Activated CD4-positive, alpha-beta T cell treated with anti-CD3 and anti-CD28 coated beads, Interleukin-2, amount 10 ng/mL, durations not matched to agents 7 days and 5 days (primary cell): ENCODE data around the gene HADHA. TPM values are rescaled to one million over a fixed set of nuclear protein-coding genes. Genes with fewer than 3 reads are reported as not detected.
"Not testable (repeated sequence)": the region's sequence is repeated elsewhere in the genome, so short reads cannot be mapped to it uniquely, and the experiment has no call there.

Source experiments
- CTCF ChIA-PET: fragments of 350-600 bp; sonication (Branson Sonifier 250); formaldehyde crosslinking; loops from one replicate; lab custom pipeline; 2021; ENCODE audit warnings: antibody characterized with exemption; lab: Charles Lee
- POLR2A ChIA-PET: fragments of 350-600 bp; sonication (Branson Sonifier 250); formaldehyde crosslinking; loops from one replicate; lab custom pipeline; 2021; ENCODE audit warnings: antibody characterized with exemption; lab: Charles Lee
- DNase-seq: peaks from one replicate; pipeline ENCODE4 v3.0.0-alpha.2; 2020
- H3K27ac Mint-ChIP-seq: one replicate; pipeline ENCODE4 v1.8.0; 2021; ENCODE audit warnings: mild to moderate bottlenecking, moderate library complexity, mixed read lengths
- H3K27me3 Mint-ChIP-seq: one replicate; pipeline ENCODE4 v1.8.0; 2021; ENCODE audit warnings: mixed read lengths
- H3K36me3 Mint-ChIP-seq: one replicate; pipeline ENCODE4 v1.8.0; 2021; ENCODE audit warnings: low read depth, mixed read lengths
- H3K4me1 Mint-ChIP-seq: one replicate; pipeline ENCODE4 v1.8.0; 2021; ENCODE audit warnings: mixed read lengths
- H3K4me3 Mint-ChIP-seq: one replicate; pipeline ENCODE4 v1.8.0; 2021; ENCODE audit warnings: mild to moderate bottlenecking, moderate library complexity, mixed read lengths
- H3K9me3 Mint-ChIP-seq: one replicate; pipeline ENCODE4 v1.8.0; 2021; ENCODE audit warnings: mixed read lengths
- total RNA-seq, 2 experiments: library from RNA; stranded (reverse); gene quantifications; one replicate each; pipeline ENCODE4 v1.2.3, GENCODE V29; 2021

The HADHA gene
- total RNA-seq, 2 experiments from 2014 or later: 117 to 124 TPM

DNA sequence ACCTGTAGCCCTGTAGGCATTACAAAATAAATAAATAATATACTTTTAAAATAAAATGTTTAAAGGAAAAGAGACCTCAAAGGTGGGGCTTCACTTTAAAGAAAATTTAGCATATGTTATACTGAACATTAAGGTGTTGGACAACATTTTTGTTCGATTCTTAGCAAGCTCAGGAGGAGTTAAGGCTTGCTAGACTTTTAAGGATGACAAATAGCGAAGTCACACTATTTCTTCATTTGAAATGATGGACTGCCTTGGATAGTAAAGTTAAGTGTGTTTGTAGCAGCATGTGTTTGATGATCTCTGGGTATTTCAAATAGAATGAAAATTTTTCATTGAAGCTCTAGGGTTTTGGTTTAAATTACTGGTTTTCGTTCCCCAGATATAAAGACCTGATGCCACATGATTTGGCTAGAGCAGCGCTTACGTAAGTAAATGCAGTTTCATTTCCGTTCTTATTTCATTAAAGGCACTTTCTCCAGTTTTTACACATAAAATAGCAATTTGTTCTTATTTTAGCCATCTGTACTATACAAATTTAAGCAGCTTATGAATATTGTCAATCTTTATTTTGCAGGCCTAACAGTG, 25.2 kb upstream of the HADHA start:
- ChIA-PET CTCF (interaction anchor here (0.6 to 1.2 kb wide), 5 partner anchors 10 to 161 kb away, joined by 3 to 4 read pairs (median 3); no protein-coding TSS in a partner anchor), POLR2A (no interaction called here)
- Mint-ChIP-seq H3K4me1 (peaks cover 5% of the 10 kb centered on the region), H3K4me3 (no peak overlapping the region), H3K27me3 (no peaks in the 10 kb centered on the region), H3K36me3 (peaks cover 7% of the 10 kb centered on the region), H3K27ac (no peak overlapping the region), H3K9me3 (no peaks in the 10 kb centered on the region)
- no peak for DNase-seq

DNA sequence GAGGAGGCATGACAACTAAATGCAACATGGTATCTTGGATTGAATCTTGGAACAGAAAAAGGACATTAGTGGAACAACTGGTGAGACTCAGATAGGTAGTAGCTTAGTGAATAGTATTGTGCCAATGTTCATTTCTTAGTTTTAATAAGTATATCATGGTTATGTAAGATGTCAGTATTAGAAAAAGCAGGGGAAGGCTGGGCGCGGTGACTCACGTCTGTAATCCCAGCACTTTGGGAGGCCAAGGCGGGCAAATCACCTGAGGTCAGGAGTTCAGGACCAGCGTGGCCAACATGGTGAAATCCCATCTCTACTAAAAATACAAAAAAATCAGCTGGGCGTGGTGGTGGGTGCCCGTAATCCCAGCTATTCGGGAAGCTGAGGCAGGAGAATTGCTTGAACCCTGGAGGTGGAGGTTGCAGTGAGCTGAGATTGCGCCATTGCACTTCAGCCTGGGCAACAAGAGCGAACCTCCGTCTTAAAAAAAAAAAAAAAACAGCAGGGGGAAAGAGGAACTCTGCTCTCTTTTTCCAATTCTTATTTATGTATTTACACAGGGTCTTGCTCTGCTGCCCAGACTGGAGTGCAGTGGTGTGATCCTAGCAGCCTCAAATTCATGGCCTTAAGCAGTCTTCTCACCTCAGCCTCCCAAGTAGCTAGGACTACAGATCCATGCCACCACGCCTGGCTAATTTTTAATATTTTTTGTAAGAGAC, 24.4 kb upstream of the HADHA start:
- H3K9me3 Mint-ChIP-seq, DNase-seq, H3K27me3 Mint-ChIP-seq, H3K36me3 Mint-ChIP-seq, H3K4me3 Mint-ChIP-seq, POLR2A ChIA-PET, H3K27ac Mint-ChIP-seq, H3K4me1 Mint-ChIP-seq: not testable (repeated sequence)
- CTCF ChIA-PET: interaction anchor here (0.8 to 1.2 kb wide), 4 partner anchors 9 to 33 kb away, joined by 3 to 4 read pairs (median 3); no protein-coding TSS in a partner anchor

DNA sequence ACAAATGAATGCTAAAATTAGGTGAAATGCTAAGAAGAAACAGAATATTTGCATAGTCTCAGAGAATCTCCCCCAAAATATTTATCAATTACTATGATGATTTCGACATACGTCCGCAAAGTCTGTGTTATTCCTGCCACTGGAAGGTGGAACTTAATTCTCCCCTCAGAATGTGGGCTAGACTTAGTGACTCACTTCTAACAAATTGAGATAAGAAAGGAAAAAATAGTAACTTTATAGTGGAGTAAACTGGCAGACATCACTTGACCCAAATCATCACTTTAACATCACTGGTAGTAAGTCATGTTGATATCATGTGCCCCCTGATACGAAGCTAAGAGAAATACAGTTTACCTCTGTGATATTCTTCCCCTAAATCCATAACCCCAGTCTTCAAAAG, 23.8 kb upstream of the HADHA start:
- H3K4me3 Mint-ChIP-seq: no peak overlapping the region
- no peak for DNase-seq
- no peaks in the 10 kb centered on the region for H3K27me3 Mint-ChIP-seq
- peaks cover 12% of the 10 kb centered on the region for H3K36me3 Mint-ChIP-seq
- no peaks in the 10 kb centered on the region for H3K9me3 Mint-ChIP-seq
- ChIA-PET CTCF (interaction anchor here (1.2 kb wide), 1 partner anchor 12 kb away, joined by 3 read pairs; no protein-coding TSS in a partner anchor), POLR2A (no interaction called here)
- peaks cover 3% of the 10 kb centered on the region for H3K4me1 Mint-ChIP-seq
- H3K27ac Mint-ChIP-seq: no peak overlapping the region

DNA sequence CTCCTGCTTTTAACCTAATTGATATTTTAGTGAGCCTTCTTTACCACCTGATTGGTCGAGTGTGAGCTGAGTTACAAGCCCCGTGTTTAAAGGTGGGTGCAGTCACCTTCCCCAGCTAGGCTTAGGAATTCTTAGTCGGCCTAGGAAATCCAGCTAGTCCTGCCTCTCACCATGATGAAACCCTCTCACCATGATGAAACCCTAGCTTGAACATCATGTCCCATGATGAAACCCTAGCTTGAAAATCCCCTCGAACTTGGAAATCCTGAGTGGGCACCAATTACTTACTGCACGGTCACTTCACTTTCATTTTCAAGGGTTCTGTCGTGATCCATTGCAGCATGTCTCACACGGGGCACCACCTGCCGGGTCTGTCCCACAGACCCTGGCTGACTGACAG, 14.4 kb upstream of the HADHA start:
- H3K27ac Mint-ChIP-seq, H3K27me3 Mint-ChIP-seq, POLR2A ChIA-PET, H3K9me3 Mint-ChIP-seq, H3K4me1 Mint-ChIP-seq, DNase-seq, H3K4me3 Mint-ChIP-seq: not testable (repeated sequence)
- CTCF ChIA-PET: interaction anchor here (1.1 to 2.0 kb wide), 3 partner anchors 13 to 30 kb away, joined by 3 to 7 read pairs (median 3); no protein-coding TSS in a partner anchor
- H3K36me3 Mint-ChIP-seq: peaks cover 15% of the 10 kb centered on the region

DNA sequence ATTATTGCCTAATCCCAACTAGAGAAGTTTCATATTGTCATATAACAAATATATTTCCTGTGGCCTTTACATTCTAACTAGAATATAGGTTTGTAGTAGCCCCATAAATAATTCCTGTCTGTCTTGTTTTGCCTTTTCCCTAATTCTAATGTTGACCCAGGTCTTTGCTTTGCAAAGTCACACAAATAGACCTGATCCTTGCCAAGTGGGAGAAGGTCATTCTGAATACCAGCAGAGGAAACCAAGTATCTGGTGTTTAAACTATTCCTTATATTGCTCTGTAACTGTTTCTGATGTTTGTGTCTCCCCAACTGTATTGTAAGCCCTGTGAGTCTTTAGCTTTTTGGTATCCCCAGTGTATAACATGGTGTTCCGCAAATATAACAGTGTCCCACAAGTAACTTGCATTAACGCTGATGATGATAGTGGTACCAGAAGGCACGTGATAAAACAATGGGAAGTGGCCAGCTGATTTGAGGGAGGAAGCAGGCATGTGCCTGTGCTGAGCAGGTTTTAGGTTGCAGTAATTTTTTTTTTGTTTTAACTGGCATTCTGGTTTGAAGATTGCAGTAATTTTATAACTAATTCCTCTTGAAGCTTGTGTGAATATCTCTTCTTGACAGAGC, 11.4 kb upstream of the HADHA start:
- H3K9me3 Mint-ChIP-seq: no peaks in the 10 kb centered on the region
- ChIA-PET CTCF (interaction anchor here (0.6 to 2.1 kb wide), 4 partner anchors 11 to 310 kb away, joined by 3 to 7 read pairs (median 4); partner anchors contain the start of genes HADHA and HADHB), POLR2A (no interaction called here)
- H3K4me3 Mint-ChIP-seq: no peak overlapping the region
- H3K4me1 Mint-ChIP-seq: peaks cover 6% of the 10 kb centered on the region
- no peaks in the 10 kb centered on the region for H3K27me3 Mint-ChIP-seq
- H3K27ac Mint-ChIP-seq: no peak overlapping the region
- no peak for DNase-seq
- peaks cover 11% of the 10 kb centered on the region for H3K36me3 Mint-ChIP-seq

DNA sequence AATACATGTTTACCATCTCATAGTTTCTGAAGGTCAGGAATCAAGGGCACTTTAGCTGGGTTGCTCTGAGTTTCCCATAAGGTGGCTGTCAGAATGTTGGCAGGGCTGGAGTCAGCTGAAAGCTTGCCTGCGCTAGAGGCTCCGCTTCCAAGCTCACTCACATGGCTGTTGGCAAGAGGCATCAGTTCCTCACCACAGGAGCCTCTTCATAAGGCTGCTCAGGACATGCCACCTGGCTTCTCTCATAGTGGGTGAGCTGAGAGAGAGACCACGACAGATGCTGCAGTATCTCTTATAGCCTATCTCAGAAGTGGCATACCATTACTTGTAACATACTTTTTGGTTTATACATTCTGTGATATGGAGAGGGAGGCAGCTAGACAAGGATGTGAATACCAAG, 7.5 kb upstream of the HADHA start:
- no peak for DNase-seq
- Mint-ChIP-seq H3K27ac (no peak overlapping the region), H3K36me3 (peaks cover 9% of the 10 kb centered on the region), H3K9me3 (no peaks in the 10 kb centered on the region), H3K4me1 (peaks cover 11% of the 10 kb centered on the region), H3K27me3 (no peaks in the 10 kb centered on the region), H3K4me3 (no peak overlapping the region)
- ChIA-PET CTCF (interaction anchor here (1.3 kb wide), 1 partner anchor 18 kb away, joined by 3 read pairs; no protein-coding TSS in a partner anchor), POLR2A (no interaction called here)

DNA sequence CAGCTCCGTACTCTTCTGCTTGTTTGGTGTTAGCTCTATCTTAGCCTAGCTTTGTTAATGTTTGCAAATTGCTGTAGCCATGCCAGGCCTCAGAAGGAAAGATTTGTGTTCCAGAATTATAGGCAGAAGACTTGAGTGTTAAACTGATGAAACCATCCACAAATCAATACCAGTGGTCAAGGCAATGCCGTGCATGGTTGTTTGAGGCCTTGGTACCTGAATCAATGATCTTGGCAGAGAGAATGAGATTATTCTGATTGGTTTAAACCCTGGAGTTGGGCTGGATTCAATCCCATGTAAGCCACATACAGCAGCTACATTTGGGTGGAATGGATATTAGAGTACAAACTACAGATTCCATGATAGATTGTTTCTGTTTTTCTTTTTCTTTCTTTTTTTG, 5.2 kb upstream of the HADHA start:
- H3K4me3 Mint-ChIP-seq: no peak overlapping the region
- H3K4me1 Mint-ChIP-seq: peaks cover 27% of the 10 kb centered on the region
- POLR2A ChIA-PET: no interaction called here

DNA sequence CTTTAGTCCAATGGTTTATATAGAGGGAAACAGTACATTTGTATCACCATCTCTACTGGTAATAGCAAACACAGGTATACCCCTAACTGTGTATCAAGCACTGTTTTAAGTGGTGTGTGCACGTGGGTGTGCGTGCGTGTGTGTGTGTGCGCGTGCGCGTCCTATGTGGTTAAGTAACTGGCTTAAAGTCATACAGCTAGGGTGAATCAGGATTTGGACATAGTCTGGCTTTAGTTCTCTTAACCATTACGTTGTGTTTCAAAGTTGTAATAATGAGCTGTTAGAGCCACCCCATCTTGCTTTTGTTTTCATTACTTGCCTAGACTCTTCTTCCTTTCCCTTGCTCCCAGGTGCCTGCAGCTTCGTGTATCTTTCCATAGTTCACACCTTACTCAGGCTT, 2.4 kb upstream of the HADHA start:
- Mint-ChIP-seq H3K9me3 (no peaks in the 10 kb centered on the region), H3K27me3 (no peaks in the 10 kb centered on the region), H3K36me3 (peaks cover 4% of the 10 kb centered on the region), H3K4me3 (peak overlapping the region; percentile 51), H3K4me1 (peaks cover 34% of the 10 kb centered on the region), H3K27ac (no peak overlapping the region)
- ChIA-PET POLR2A (no interaction called here), CTCF (interaction anchor here (0.7 to 1.7 kb wide), 3 partner anchors 12 to 15 kb away, joined by 3 to 7 read pairs (median 3); no protein-coding TSS in a partner anchor)
- peak; percentile 28 for DNase-seq

More for the DNA sequence above, 5.2 kb upstream of the HADHA start:
- no peaks in the 10 kb centered on the region for H3K27me3 Mint-ChIP-seq
- CTCF ChIA-PET: no interaction called here
- H3K9me3 Mint-ChIP-seq: no peaks in the 10 kb centered on the region
- no peak for DNase-seq
- no peak overlapping the region for H3K27ac Mint-ChIP-seq
- peaks cover 4% of the 10 kb centered on the region for H3K36me3 Mint-ChIP-seq

DNA sequence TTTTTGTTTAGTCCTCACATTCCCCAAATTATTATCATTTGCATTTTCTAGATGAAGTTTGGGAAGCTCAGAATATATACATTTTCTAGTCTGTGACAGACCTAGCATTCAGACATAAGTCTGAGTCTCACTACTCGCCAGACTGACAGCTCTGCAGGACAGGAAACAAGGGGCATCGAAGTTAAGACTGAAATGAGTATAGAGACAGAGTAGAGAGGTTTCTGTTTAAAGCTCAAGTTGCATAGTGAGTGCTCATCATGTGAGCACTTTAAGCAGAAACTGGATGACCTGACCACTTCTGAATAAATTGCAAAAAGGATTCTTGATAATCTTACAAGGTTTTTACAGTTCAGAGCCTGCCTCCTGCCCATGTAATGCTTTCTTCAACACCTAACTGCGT, 1.4 kb upstream of the HADHA start:
- CTCF ChIA-PET: interaction anchor here (1.2 to 1.9 kb wide), 3 partner anchors 10 to 22 kb away, joined by 3 to 7 read pairs (median 6); no protein-coding TSS in a partner anchor
- POLR2A ChIA-PET: interaction anchor here (1.3 kb wide), 1 partner anchor 61 kb away, joined by 3 read pairs; no protein-coding TSS in a partner anchor
- DNase-seq: peak; percentile 20
- H3K4me1 Mint-ChIP-seq: peaks cover 41% of the 10 kb centered on the region
- no peaks in the 10 kb centered on the region for H3K9me3 Mint-ChIP-seq
- peaks cover 4% of the 10 kb centered on the region for H3K36me3 Mint-ChIP-seq
- no peaks in the 10 kb centered on the region for H3K27me3 Mint-ChIP-seq
- peak overlapping the region; percentile 95 for H3K4me3 Mint-ChIP-seq
- H3K27ac Mint-ChIP-seq: peak overlapping the region; percentile 100

DNA sequence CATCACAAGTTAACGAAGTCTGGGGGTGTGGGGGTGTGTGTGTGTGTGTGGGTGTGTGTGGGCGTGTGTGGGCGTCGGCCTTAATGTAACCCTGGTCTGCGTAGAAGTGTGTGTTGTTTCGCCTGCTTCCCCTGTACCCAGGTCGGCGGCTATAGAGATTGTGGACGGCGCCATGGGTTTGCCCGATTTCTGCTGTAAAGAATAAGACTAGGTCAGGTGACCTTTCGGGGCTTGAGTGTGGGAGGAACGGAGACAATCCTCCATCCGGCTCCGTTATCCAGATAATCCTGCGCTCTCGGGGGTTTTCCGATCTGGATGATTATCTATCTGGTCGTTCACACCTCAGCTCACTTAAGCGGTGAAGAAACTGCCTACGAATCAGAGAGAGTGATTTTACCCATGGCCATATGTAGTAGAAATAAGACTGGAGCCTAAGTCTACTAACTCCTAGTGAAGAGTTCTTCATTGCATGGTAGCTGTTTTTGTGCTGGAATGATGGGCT, 850 bp upstream of the HADHA start:
- DNase-seq: peak; percentile 50
- Mint-ChIP-seq H3K27me3 (no peaks in the 10 kb centered on the region), H3K4me1 (peaks cover 47% of the 10 kb centered on the region), H3K9me3 (no peaks in the 10 kb centered on the region), H3K4me3 (peak overlapping the region; percentile 95), H3K36me3 (peaks cover 5% of the 10 kb centered on the region), H3K27ac (peak overlapping the region; percentile 100)
- CTCF ChIA-PET: interaction anchor here (1.2 to 1.9 kb wide), 5 partner anchors 10 to 85 kb away, joined by 3 to 7 read pairs (median 3); no protein-coding TSS in a partner anchor
- POLR2A ChIA-PET: interaction anchor here (1.3 kb wide), 1 partner anchor 61 kb away, joined by 3 read pairs; no protein-coding TSS in a partner anchor

DNA sequence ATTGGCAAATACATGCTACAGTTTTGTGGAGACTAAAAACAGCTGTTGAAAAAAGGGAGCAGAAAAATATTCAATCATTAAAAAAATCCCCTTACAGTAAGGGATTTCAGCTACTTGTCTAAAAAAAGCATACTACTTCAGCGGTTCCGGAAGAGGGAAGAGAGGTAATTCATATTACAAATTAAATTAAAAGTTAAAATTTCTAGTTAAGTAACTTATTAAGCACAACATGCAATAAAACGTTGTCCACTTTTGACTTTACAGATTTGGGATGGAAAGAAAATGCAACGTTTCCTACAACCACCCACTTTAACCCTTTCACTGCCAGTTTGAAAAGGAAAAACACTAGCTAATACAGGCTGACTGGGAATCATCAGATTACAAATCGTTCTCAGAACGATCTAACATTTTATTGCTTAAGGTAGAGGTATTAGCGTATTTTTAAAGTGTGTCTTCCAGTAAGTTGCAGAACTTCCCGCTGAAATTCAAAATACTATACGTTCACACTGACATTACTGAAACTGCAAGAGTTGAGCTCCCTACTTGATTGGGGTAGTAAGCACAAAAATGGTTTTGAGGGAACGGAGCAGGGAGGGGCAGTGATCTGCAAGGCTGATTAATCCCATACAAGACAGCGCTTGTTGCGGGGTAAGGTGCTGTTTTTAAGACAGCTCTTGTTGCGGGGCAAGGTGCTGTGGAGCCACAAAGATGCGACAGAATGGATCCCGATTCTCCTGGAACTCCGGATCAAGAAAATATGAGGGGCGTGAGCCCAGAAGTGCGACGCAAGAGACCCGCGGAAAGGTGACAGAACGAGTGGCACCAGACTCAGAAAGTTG, 743 bp downstream of the HADHA start:
- H3K4me3 Mint-ChIP-seq: peak overlapping the region; percentile 95
- CTCF ChIA-PET: interaction anchor here (0.6 to 1.9 kb wide), 14 partner anchors 8 to 365 kb away, joined by 3 to 6 read pairs (median 4); partner anchors contain the start of gene ASXL2
- no peaks in the 10 kb centered on the region for H3K9me3 Mint-ChIP-seq
- DNase-seq: no peak
- no peaks in the 10 kb centered on the region for H3K27me3 Mint-ChIP-seq
- peak overlapping the region; percentile 100 for H3K27ac Mint-ChIP-seq
- POLR2A ChIA-PET: interaction anchor here (0.7 to 1.2 kb wide), 3 partner anchors 21 to 210 kb away, joined by 3 to 4 read pairs (median 3); partner anchors contain the start of gene RAB10
- H3K36me3 Mint-ChIP-seq: peaks cover 10% of the 10 kb centered on the region
- peaks cover 51% of the 10 kb centered on the region for H3K4me1 Mint-ChIP-seq
